H1 (cell line): ENCODE measurements around the gene TMEM255B. TPM values are rescaled to one million over a fixed set of nuclear protein-coding genes. Genes with fewer than 3 reads are reported as not detected.
A peak's percentile ranks its signal among the peaks of the same experiment; 100 is the strongest.

Source experiments
- CTCF ChIA-PET: fragments of 300-600 bp; sonication (Branson Sonifier 250); formaldehyde crosslinking; loops from one replicate; lab custom pipeline; 2021; ENCODE audit not compliant: partially characterized antibody; lab: Charles Lee
- POLR2A ChIA-PET: fragments of 300-600 bp; sonication (Branson Sonifier 250); formaldehyde crosslinking; loops from one replicate; lab custom pipeline; 2021; ENCODE audit warnings: inconsistent platforms; ENCODE audit not compliant: partially characterized antibody; lab: Charles Lee
- DNase-seq, 2 experiments: peaks; one replicate each; pipeline versions ENCODE4 v3.0.0 to v3.0.0-alpha.2; 2010 to 2022; ENCODE audit warnings: low spot score in 2 of 2, low read depth in 1 of 2, mixed read lengths in 1 of 2
- FAIRE-seq: peaks from 2 replicates; lab custom pipeline; 2011; peaks lifted over from hg19 to GRCh38; lab: Jason Lieb, UNC
- H2AFZ ChIP-seq: 2 replicates; pipeline ENCODE4 v1.8.1; 2012; ENCODE audit warnings: low read length, inconsistent platforms
- H2AK5ac ChIP-seq: 2 replicates; pipeline ENCODE4 v1.6.1; 2013; ENCODE audit warnings: low read depth, low read length
- H2BK120ac ChIP-seq: replicated peaks from 2 replicates; pipeline ENCODE3; 2013; ENCODE audit warnings: low read depth, low read length, inconsistent platforms
- H2BK12ac ChIP-seq: 2 replicates; pipeline ENCODE4 v1.6.1; 2013; ENCODE audit warnings: low read depth, low read length
- H2BK15ac ChIP-seq: 2 replicates; pipeline ENCODE4 v1.6.1; 2013; ENCODE audit warnings: low read length
- H2BK20ac ChIP-seq: 2 replicates; pipeline ENCODE4 v1.6.1; 2013; ENCODE audit warnings: low read length
- H2BK5ac ChIP-seq: 2 replicates; pipeline ENCODE4 v1.6.1; 2013; ENCODE audit warnings: low read depth, low read length
- H3K14ac ChIP-seq: 2 replicates; pipeline ENCODE4 v1.6.1; 2013; ENCODE audit warnings: inconsistent platforms; ENCODE audit not compliant: insufficient read length
- H3K18ac ChIP-seq: 2 replicates; pipeline ENCODE4 v1.6.1; 2013; ENCODE audit warnings: low read length; ENCODE audit errors: extremely low read depth
- H3K23ac ChIP-seq: 2 replicates; pipeline ENCODE4 v1.6.1; 2013; ENCODE audit warnings: inconsistent platforms; ENCODE audit not compliant: insufficient read length
- H3K23me2 ChIP-seq: 2 replicates; pipeline ENCODE4 v1.6.1; 2013; ENCODE audit warnings: low read depth, low read length
- H3K27ac ChIP-seq: 2 replicates; pipeline ENCODE4 v1.6.1; 2011; ENCODE audit warnings: low read depth, low read length, inconsistent platforms
- H3K27me3 ChIP-seq, 4 experiments: replicated peaks in 1 of 4; 1 replicate in 1 of 4; 2 replicates in 3 of 4; pipeline versions ENCODE4 v1.6.1 to v1.8.1; 2011 to 2013; ENCODE audit warnings: low read length in 3 of 4, mild to moderate bottlenecking in 3 of 4, inconsistent platforms in 2 of 4, mixed read lengths in 2 of 4, moderate library complexity in 1 of 4; ENCODE audit not compliant: control insufficient read depth in 3 of 4, insufficient read depth in 3 of 4; ENCODE audit errors: extremely low read depth in 1 of 4
- H3K36me3 ChIP-seq, 4 experiments: 2 replicates each; pipeline versions ENCODE4 v1.6.1 to v1.8.1; 2011 to 2013; ENCODE audit warnings: mild to moderate bottlenecking in 4 of 4, low read length in 3 of 4, moderate library complexity in 2 of 4, control low read depth in 1 of 4, inconsistent platforms in 1 of 4; ENCODE audit not compliant: insufficient read depth in 4 of 4, control insufficient read depth in 2 of 4
- H3K4ac ChIP-seq: replicated peaks from 2 replicates; pipeline ENCODE3; 2013; ENCODE audit warnings: low read length, low read depth, mixed read lengths, inconsistent platforms; ENCODE audit not compliant: insufficient read length
- H3K4me1 ChIP-seq, 4 experiments: replicated peaks in 1 of 4; 1 replicate in 1 of 4; 2 replicates in 3 of 4; pipeline versions ENCODE4 v1.6.1 to v1.8.1; 2011 to 2013; ENCODE audit warnings: low read length in 3 of 4, inconsistent platforms in 2 of 4, mixed read lengths in 1 of 4; ENCODE audit not compliant: insufficient read depth in 4 of 4, control insufficient read depth in 3 of 4
- H3K4me2 ChIP-seq, 2 experiments: 2 replicates each; pipeline versions ENCODE4 v1.6.1 to v1.8.1; 2011 to 2013; ENCODE audit warnings: low read depth in 2 of 2, low read length in 2 of 2, control low read depth in 1 of 2, inconsistent platforms in 1 of 2, mild to moderate bottlenecking in 1 of 2; ENCODE audit not compliant: insufficient read depth in 1 of 2
- H3K4me3 ChIP-seq, 4 experiments: fragments of 200-600, 300-600 bp in 1 of 4; sonication (generic), shearing (Covaris generic), sonication (Bioruptor Twin) in 1 of 4; 2 replicates each; pipeline versions ENCODE4 v1.5.1 to v1.8.1; 2011 to 2016; ENCODE audit warnings: low read length in 4 of 4, low read depth in 3 of 4, control low read depth in 2 of 4, inconsistent platforms in 2 of 4, mild to moderate bottlenecking in 2 of 4, mixed read lengths in 1 of 4, moderate library complexity in 1 of 4; ENCODE audit not compliant: insufficient read depth in 2 of 4; ENCODE audit errors: extremely low read depth in 1 of 4
- H3K56ac ChIP-seq: replicated peaks from 2 replicates; pipeline ENCODE3; 2013; ENCODE audit warnings: low read depth, mild to moderate bottlenecking, mixed read lengths, low read length, inconsistent platforms; ENCODE audit not compliant: insufficient read length
- H3K79me1 ChIP-seq: 2 replicates; pipeline ENCODE4 v1.6.1; 2013; ENCODE audit warnings: low read depth, low read length, control low read depth
- H3K79me2 ChIP-seq, 2 experiments: 2 replicates each; pipeline versions ENCODE4 v1.6.1 to v1.8.1; 2012 to 2013; ENCODE audit warnings: low read length in 2 of 2, mild to moderate bottlenecking in 2 of 2, inconsistent platforms in 1 of 2; ENCODE audit not compliant: insufficient read depth in 2 of 2, control insufficient read depth in 1 of 2
- H3K9ac ChIP-seq, 4 experiments: replicated peaks in 1 of 4; 1 replicate in 1 of 4; 2 replicates in 3 of 4; pipeline versions ENCODE4 v1.6.1 to v1.8.1; 2011 to 2013; ENCODE audit warnings: low read depth in 3 of 4, low read length in 3 of 4, control low read depth in 2 of 4, mild to moderate bottlenecking in 2 of 4, moderate library complexity in 2 of 4, inconsistent platforms in 1 of 4; ENCODE audit errors: extremely low read depth in 1 of 4
- H3K9me3 ChIP-seq, 2 experiments: 2 replicates each; pipeline versions ENCODE4 v1.6.1 to v1.8.1; 2012 to 2013; ENCODE audit warnings: mild to moderate bottlenecking in 2 of 2, moderate library complexity in 2 of 2, control low read depth in 1 of 2, inconsistent platforms in 1 of 2, low read depth in 1 of 2, low read length in 1 of 2, mixed read lengths in 1 of 2; ENCODE audit not compliant: insufficient read depth in 2 of 2
- H4K20me1 ChIP-seq, 2 experiments: replicated peaks in 1 of 2; 2 replicates each; pipeline versions ENCODE3 to v1.8.1; 2011 to 2013; ENCODE audit warnings: inconsistent platforms in 2 of 2, low read length in 2 of 2, mild to moderate bottlenecking in 1 of 2; ENCODE audit not compliant: insufficient read depth in 2 of 2, control insufficient read depth in 1 of 2
- H4K5ac ChIP-seq: 2 replicates; pipeline ENCODE4 v1.6.1; 2013; ENCODE audit warnings: low read length, low read depth, mixed read lengths, inconsistent platforms; ENCODE audit not compliant: insufficient read length
- H4K8ac ChIP-seq: 2 replicates; pipeline ENCODE4 v1.8.0; 2013; ENCODE audit warnings: mild to moderate bottlenecking, moderate library complexity, low read length, inconsistent platforms; ENCODE audit not compliant: insufficient read depth; ENCODE audit errors: extremely low read depth
- H4K91ac ChIP-seq: replicated peaks from 2 replicates; pipeline ENCODE3; 2013; ENCODE audit warnings: low read length, mixed read lengths, inconsistent platforms; ENCODE audit not compliant: insufficient read length
- CHD2 ChIP-seq: IDR thresholded peaks from 2 replicates; pipeline ENCODE4 v1.6.1; 2012; ENCODE audit warnings: low read length, improper control_type of control experiment
- WGBS, 2 experiments: shearing (Covaris generic) in 1 of 2; methylation state at CpG; one replicate each; pipeline versions ENCODE4 v1.1.6 to v1.1.7; 2013 to 2015; ENCODE audit warnings: low lambda C conversion rate in 2 of 2, mixed read lengths in 2 of 2, inconsistent platforms in 1 of 2, low coverage in 1 of 2, missing lambda C conversion rate in 1 of 2; ENCODE audit not compliant: insufficient replicate concordance in 2 of 2, insufficient coverage in 1 of 2, insufficient read length in 1 of 2; ENCODE audit errors: extremely low coverage in 1 of 2, missing lambda C conversion rate in 1 of 2; 5-methylcytosine and 5-hydroxymethylcytosine counted together
- polyA plus RNA-seq, 7 experiments: library from polyadenylated mRNA; depleted of rRNA in 3 of 7; stranded (reverse) in 5 of 7; unstranded in 2 of 7; fragments of >200 nt in 5 of 7; fragments of 200-250 nt in 2 of 7; gene quantifications; 1 replicate in 5 of 7; 2 replicates in 1 of 7; 4 replicates in 1 of 7; pipeline versions ENCODE4 v1.2.1 to v1.2.3, GENCODE V29; 2011 to 2013; ENCODE audit warnings: missing spikeins in 2 of 7, mixed read lengths in 2 of 7
- total RNA-seq: library from RNA; stranded (reverse); fragmentation: NEBNext Ultra II Directional; extraction: Animal tissue kit (Norgen Biotek cat#: 25700); gene quantifications from 2 replicates; pipeline ENCODE4 v1.2.1, GENCODE V29; 2021

The TMEM255B gene
- total and polyA plus RNA-seq, 2 of the 8 experiments (the other 6 are each of a cell fraction or from before 2014, with no cell fraction given), result 3.4 to 4.4 TPM

DNA sequence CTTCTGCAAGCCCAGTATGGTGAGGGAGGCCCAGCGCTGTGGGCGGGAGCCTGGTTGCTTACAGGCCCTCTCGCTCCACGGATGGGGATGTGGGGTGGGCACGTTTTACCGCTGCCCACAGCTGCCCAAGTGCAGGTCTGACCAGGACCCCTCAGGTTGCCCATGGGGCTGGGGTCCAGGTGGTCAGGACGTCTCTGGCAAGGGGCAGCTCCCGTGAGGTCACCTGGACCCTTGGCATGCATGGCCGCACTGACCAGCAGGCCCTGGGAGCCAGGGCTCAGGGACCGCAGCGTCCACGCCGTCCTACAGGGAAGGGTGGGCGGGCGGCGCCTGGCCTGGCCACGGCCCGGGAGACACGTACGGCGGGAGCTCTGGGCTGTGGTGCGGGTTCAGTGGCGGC is 72.0 kb downstream of the TMEM255B start:
- Histone ChIP-seq H3K4me3 (no peak overlapping the region), H3K79me2 (no peaks in the 10 kb centered on the region), H3K79me1 (no peaks in the 10 kb centered on the region), H4K8ac (peak overlapping the region; percentile 71), H2BK12ac (no peak overlapping the region), H3K27me3 (no peaks in the 10 kb centered on the region), H3K18ac (no peak overlapping the region), H3K14ac (no peak overlapping the region), H2AK5ac (no peak overlapping the region), H4K91ac (no peak overlapping the region), H2BK20ac (no peak overlapping the region), H3K27ac (no peak overlapping the region), H3K23ac (no peak overlapping the region), H3K4me2 (no peak overlapping the region), H2BK5ac (no peak overlapping the region; the same call in 1 of the 2 replicates), H2BK15ac (no peak overlapping the region), H3K36me3 (peaks cover 0 to 12% (median 5%) of the 10 kb centered on the region in 4 experiments; a peak in 5 of 8 replicates), H4K5ac (no peak overlapping the region), H2BK120ac (peak overlapping the region; percentile 41), H3K9me3 (no peaks in the 10 kb centered on the region), H3K23me2 (no peaks in the 10 kb centered on the region), H3K4me1 (peaks cover 0 to 7% (median 0%) of the 10 kb centered on the region in 4 experiments; a peak in 2 of 7 replicates), H3K56ac (no peak overlapping the region), H4K20me1 (peaks cover 0 to 1% of the 10 kb centered on the region in 2 experiments), H2AFZ (no peak overlapping the region), H3K9ac (no peak overlapping the region), H3K4ac (no peak overlapping the region)
- 90% methylated on average over 9 of the region's 23 CpGs; no CpG with 5 or more reads in 1 of the 2 experiments for WGBS, 2 experiments
- no peak for DNase-seq
- no peak for TF ChIP-seq CHD2
- CTCF ChIA-PET, result no interaction called here
- POLR2A ChIA-PET, result interaction anchor here (1.0 kb wide), 1 partner anchor 450 kb away, joined by 3 read pairs; the partner anchor contains the start of gene UPF3A
- FAIRE-seq, result no peak
